Measurements from ENCODE around the gene GHITM.
"Not testable (repeated sequence)": the region's sequence is repeated elsewhere in the genome, so short reads cannot be mapped to it uniquely, and the experiment has no call there.

The GHITM gene

DNA sequence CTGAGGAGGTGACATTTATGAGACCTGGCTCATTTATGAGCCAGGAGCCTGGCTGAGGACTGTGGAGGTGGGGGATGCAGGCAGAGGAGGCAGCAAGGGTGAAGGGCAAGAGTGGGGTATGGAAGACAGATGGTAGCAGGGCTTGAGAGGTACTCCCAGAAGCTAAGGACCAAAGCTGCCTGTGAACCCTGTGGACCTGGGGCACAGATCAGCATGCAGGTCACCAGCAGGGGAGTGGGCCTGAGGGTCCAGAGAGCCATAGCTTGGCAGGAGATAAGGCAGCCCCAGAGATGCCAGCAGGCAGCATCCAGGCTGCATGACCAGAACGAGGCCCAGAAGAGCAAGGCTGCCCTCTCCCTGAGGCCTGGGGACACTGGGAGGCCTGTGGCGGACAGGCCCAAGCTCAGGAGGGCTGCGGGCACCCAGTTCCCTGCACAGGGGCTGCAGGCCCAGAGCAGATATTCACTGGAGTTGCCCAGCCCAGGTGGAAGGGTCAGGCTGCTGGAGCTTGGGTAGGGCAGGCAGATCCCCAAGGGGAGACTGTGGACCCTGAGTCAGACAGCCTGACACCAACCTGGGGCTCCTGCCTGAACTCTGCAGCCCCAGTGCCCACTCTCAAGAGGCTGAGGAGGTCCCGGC lies 37.6 kb downstream of the GHITM start:
- no peak for FAIRE-seq

- FAIRE-seq = no peak
These were observed 38.3 kb downstream of the GHITM start for GRCh38 chr10:84177541-84178141.

- no peak for FAIRE-seq
These were observed 38.9 kb downstream of the GHITM start for GRCh38 chr10:84178160-84178609.

- no peak for FAIRE-seq
These were observed 39.9 kb downstream of the GHITM start for GRCh38 chr10:84179059-84179710.

- FAIRE-seq = not testable (repeated sequence)
These were observed 41.1 kb downstream of the GHITM start for GRCh38 chr10:84180386-84180785.

DNA sequence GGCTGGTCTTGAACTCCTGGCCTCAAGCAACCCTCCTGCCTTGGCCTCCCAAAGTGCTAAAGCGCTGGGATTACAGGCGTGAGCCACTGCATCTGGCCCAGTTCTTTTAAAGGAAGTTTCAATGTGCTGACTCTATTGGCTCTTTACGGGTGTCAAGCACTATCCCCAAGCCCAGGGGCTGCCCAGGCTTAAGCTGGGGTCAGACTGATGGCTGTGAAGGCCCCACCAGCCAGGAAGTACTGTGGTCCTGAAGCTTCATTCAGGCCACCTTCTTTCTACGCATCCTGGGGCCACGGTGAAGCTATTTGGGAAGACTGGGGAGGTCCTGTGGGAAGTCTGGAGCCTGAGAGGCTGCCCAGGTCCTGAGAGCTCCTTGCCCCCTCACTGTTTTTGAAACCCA lies 42.3 kb downstream of the GHITM start:
- no peak for FAIRE-seq

- no peak for FAIRE-seq
These were observed 45.2 kb downstream of the GHITM start for GRCh38 chr10:84184517-84184916.

- FAIRE-seq = no peak
These were observed 46.3 kb downstream of the GHITM start for GRCh38 chr10:84185526-84186175.

GRCh38 chr10:84188815-84189214 lies 49.5 kb downstream of the GHITM start:
- FAIRE-seq = no peak

DNA sequence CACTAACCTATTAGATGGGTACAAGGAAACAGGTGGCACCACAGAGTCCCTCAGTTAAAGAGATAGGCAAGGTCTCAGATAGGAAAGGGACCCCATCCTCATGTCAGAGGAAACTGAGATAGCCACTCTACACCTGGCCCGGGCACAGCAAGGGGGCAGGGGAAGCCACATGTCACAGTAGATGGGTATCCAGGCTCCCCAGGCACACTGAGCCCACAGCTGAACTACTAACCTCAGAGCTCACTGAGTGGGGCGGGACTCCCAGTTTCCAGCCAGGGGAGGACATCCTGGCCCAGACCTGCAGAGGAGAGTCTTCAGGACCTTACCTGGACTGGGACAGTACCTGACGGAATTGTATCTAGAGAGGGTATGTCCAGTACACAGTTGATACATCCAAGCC lies 51.3 kb downstream of the GHITM start:
- no peak for FAIRE-seq

DNA sequence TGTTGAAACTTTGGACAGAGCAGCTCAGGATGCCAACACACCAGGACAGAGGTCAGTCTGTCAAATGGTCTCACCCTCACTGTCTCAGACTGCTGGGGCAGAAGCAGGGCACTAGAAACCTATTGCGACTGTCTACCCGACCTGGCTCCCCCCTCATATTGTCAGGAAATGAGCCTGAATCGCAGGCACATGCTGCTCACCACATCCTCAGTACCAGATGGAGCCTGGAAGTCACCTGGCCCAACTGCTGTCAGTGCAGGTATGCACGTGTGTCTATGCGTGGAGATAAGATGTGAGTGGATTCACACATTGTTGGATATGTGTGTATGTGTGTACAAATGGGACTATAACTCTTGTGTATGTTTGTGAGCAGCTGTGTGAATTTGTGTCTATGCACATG lies 51.8 kb downstream of the GHITM start:
- FAIRE-seq = no peak

DNA sequence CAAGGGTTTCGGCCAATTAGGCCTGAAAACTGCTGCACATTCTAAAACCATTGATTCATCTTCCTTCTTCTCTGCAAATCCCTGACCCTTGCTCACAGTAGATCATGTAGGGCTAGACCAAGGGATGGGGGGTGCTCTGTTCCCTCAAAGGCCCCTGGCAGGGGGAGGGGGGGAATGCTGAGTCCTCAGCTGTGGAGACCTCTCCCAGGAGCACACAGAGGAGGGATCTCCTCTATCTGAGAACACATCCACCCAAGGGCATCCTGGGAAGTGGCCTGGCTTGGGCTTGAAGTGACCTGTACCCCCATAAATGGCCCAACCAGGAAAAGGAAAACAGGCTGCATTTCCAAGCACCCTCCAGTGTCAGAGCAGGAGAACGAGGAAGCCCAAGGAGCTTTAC lies 54.0 kb downstream of the GHITM start:
- no peak for FAIRE-seq

- no peak for FAIRE-seq
These were observed 54.6 kb downstream of the GHITM start for GRCh38 chr10:84193846-84194423.

DNA sequence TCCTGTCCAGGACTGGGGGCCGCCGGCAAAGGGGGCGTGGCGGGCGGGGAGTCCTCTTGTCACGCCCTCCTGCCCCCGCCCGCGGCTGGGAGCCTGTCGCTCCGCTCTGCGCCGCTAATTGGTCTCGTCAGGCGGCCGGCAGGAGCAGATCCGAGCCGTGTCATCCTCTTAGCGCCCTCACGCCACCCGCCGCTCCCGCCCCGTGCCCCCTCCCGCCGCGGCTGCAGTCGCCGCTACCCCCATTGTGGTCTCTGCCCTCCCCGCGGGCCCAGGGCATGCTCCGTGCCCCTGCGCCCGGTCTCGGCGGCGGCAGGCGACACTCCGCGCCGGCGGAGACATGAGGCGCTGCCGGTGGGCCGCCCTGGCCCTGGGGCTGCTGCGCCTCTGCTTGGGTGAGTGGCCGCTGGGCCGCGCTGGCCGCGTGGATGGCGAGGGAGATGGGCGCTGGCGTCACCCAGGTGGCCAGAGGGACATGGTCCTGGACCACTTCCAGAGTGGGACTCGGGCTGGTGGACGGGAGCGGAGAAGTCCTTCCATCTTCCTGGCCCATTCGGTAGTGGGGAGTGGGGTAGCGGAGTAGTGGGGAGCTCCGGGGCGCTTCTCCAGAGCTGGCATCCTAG lies 55.2 kb downstream of the GHITM start, which contains the start of gene CDHR1:
CDHR1 (plus strand) TSS at position 114 of the 620 bp plus-strand sequence; CDS start at position 338, 224 bp downstream.
- FAIRE-seq = no peak

DNA sequence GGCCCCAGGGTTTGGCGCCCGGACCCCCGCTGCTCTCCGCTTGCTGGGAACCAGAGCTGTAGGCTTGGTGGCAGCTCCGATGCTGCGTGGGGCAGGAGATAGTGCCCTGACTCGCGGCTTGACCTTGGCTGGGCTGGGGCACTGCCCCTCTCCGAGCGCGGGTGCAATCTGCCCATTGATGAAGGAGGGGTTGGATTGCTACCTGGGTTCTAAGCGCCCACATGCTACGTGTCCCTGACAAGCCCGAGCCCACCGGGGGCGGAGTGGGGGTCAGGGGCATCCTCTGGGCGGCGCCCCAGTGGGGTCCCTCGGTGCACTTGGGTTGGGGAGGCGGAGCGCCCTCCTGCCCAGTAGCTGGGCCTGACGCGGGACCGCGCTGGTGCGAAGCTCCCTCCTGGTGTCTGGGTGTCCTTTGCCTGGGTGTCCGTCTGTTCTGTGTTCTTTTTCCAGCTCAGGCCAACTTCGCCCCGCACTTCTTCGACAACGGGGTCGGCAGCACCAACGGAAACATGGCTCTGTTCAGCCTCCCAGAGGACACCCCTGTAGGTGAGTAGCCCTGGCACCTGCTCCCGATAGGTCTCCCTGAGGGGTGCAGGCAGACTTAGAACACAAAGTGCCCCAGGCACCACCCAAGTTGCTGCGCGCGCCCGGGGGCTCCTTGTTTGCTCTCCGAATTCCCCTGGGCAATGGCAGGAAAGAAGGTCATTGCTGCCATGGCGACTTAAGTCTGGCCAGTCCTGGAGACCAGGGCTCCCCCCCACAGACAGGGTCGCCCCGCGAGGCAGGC lies 55.9 kb downstream of the GHITM start:
- no peak for FAIRE-seq

DNA sequence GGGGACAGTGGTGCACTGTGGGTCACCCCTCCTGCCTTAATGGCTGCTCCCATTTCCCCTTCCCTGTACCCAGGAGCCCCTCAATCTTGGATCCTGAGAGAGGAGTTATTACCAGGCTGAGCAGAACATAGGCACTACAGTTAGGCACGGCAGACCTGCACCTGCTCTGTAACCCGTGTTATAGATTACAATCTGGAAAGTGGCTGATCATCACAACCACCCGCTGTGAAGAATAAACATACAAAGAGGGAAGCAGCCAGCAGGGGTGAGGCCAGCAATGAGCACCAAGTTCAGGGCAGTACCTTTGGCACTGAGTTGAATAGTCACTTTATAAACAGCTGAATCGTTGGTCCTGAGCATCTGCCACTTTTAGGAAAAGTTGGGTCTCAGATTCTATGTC lies 56.8 kb downstream of the GHITM start:
- no peak for FAIRE-seq

GRCh38 chr10:84196941-84197340 lies 57.6 kb downstream of the GHITM start:
- FAIRE-seq = no peak

DNA sequence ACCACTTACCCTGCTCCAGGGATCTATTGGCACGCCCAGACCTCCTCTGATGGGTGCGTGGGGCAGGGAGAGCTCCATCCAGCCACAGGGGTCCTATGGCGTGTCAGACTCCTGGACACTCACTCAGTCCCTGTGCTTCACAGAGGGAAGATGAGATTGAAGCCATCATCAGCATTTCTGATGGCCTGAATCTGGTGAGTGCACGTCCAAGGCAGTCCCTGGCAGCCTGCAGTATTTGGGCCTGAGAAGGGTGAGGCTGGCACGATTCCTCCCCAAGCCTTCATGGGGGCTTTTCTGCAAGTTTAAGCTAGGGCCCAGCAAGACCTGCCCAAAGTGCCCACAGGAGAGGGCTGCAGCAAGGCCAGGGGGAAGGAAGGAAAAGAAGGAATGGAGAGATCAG lies 58.3 kb downstream of the GHITM start:
- FAIRE-seq = no peak

GRCh38 chr10:84198206-84198915 lies 59.1 kb downstream of the GHITM start:
- no peak for FAIRE-seq

GRCh38 chr10:84200537-84201243 lies 61.4 kb downstream of the GHITM start:
- FAIRE-seq = no peak

DNA sequence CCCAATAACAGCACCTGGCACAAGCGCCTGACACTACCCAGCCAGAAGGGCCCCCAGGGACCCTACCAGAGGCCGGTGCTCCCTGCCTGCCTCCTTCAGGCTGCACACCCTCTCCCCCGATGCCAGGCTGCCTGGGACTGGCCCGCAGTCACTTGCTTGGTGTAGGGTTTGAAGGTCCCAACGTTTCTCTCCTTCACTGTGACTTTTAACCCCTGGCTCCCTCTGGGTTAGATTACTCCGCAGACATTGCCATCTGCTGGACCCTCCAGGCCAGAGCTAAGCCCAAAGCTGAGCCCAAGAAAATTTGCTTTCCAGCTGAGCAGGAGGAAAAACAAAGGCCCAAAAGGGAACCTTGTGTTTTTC lies 61.9 kb downstream of the GHITM start:
- no peak for FAIRE-seq

Data from endometrium (tissue), 2 donors.